ENCODE data around the gene NKAPD1.

DNA sequence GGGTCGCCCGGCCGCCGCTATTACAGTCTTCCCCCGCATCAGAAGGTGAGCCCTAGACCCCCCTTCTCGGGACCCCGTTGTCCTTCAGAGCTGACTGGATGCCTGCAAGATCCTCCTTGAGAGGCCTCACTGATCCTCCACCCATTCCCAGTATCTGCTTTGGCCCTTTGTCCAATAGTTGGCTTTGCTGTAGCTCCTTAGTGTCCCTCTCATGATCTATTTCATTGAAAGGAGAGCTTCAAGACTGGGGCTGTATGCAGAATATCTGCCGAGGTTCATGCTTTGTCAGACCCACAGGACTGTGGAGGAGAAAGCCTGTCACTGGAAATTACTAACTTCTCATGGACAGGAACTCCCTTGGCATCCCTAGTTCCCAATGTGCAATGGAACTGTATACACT is 48.4 kb upstream of the NKAPD1 start:
- TF ChIP-seq, protein P1, sequence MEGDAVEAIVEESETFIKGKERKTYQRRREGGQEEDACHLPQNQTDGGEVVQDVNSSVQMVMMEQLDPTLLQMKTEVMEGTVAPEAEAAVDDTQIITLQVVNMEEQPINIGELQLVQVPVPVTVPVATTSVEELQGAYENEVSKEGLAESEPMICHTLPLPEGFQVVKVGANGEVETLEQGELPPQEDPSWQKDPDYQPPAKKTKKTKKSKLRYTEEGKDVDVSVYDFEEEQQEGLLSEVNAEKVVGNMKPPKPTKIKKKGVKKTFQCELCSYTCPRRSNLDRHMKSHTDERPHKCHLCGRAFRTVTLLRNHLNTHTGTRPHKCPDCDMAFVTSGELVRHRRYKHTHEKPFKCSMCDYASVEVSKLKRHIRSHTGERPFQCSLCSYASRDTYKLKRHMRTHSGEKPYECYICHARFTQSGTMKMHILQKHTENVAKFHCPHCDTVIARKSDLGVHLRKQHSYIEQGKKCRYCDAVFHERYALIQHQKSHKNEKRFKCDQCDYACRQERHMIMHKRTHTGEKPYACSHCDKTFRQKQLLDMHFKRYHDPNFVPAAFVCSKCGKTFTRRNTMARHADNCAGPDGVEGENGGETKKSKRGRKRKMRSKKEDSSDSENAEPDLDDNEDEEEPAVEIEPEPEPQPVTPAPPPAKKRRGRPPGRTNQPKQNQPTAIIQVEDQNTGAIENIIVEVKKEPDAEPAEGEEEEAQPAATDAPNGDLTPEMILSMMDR (IDR thresholded peaks at IDR 0.05) = no peak
- no peak for TF ChIP-seq POLR2A (IDR thresholded peaks at IDR 0.05)
